Neural progenitor cell (in vitro differentiated cells): Measurements from ENCODE around the gene PDCD1LG2. TPM values are rescaled to one million over a fixed set of nuclear protein-coding genes. Genes with fewer than 3 reads are reported as not detected.

Experiments used
- DNase-seq: peaks from one replicate; pipeline ENCODE4 v3.0.0-alpha.2; 2016; ENCODE audit warnings: low spot score
- H2AFZ ChIP-seq: fragments of 200-600 bp; sonication (generic); replicated peaks from 2 replicates; pipeline ENCODE4 v1.6.1; 2016; ENCODE audit warnings: antibody characterized with exemption
- H3F3A ChIP-seq: fragments of 200-600 bp; sonication (generic); 2 replicates; pipeline ENCODE4 v1.6.1; 2016; ENCODE audit warnings: antibody characterized with exemption, low read depth
- H3K27ac ChIP-seq: fragments of 200-600 bp; sonication (generic); 2 replicates; pipeline ENCODE4 v1.5.1; 2016; ENCODE audit warnings: mild to moderate bottlenecking
- H3K27me3 ChIP-seq: fragments of 200-600 bp; sonication (generic); 2 replicates; pipeline ENCODE4 v1.6.1; 2016; ENCODE audit warnings: mild to moderate bottlenecking, moderate library complexity
- H3K36me3 ChIP-seq: fragments of 200-600 bp; sonication (generic); 2 replicates; pipeline ENCODE4 v1.5.1; 2016
- H3K4me1 ChIP-seq: fragments of 200-600 bp; sonication (generic); 2 replicates; pipeline ENCODE4 v1.6.1; 2016; ENCODE audit warnings: mixed run types
- H3K4me2 ChIP-seq: fragments of 200-600 bp; sonication (generic); 2 replicates; pipeline ENCODE4 v1.6.1; 2016
- H3K4me3 ChIP-seq: fragments of 200-600 bp; sonication (generic); 2 replicates; pipeline ENCODE4 v1.5.1; 2016
- H3K79me2 ChIP-seq: fragments of 200-600 bp; sonication (generic); 2 replicates; pipeline ENCODE4 v1.6.1; 2016; ENCODE audit warnings: low read depth
- H3K9ac ChIP-seq: fragments of 200-600 bp; sonication (generic); 2 replicates; pipeline ENCODE4 v1.6.1; 2016
- H3K9me3 ChIP-seq: fragments of 200-600 bp; sonication (generic); 2 replicates; pipeline ENCODE4 v1.5.1; 2016; ENCODE audit warnings: low read depth
- H4K20me1 ChIP-seq: fragments of 200-600 bp; sonication (generic); 2 replicates; pipeline ENCODE4 v1.6.1; 2016; ENCODE audit warnings: low read depth
- H3K27ac Mint-ChIP-seq: 3 replicates; pipeline ENCODE4 v1.8.0; 2021; ENCODE audit warnings: mixed read lengths
- H3K27me3 Mint-ChIP-seq: 2 replicates; pipeline ENCODE4 v1.8.0; 2022; ENCODE audit warnings: low read depth, mild to moderate bottlenecking, inconsistent platforms, moderate library complexity, mixed read lengths; ENCODE audit not compliant: insufficient read depth
- H3K36me3 Mint-ChIP-seq: 3 replicates; pipeline ENCODE4 v1.8.0; 2021; ENCODE audit warnings: mixed read lengths
- H3K4me1 Mint-ChIP-seq: 3 replicates; pipeline ENCODE4 v1.8.0; 2021; ENCODE audit warnings: mixed read lengths
- H3K4me3 Mint-ChIP-seq: 3 replicates; pipeline ENCODE4 v1.8.0; 2021; ENCODE audit warnings: mild to moderate bottlenecking, moderate library complexity, mixed read lengths
- H3K9me3 Mint-ChIP-seq: 3 replicates; pipeline ENCODE4 v1.8.0; 2020; ENCODE audit warnings: mixed read lengths
- EZH2 ChIP-seq: fragments of 200-600 bp; sonication (generic); IDR thresholded peaks from 2 replicates; pipeline ENCODE4 v1.6.1; 2017; ENCODE audit warnings: antibody characterized with exemption, mild to moderate bottlenecking, moderate library complexity
- EZH2phosphoT487 ChIP-seq: fragments of 200-600 bp; sonication (generic); IDR thresholded peaks from 2 replicates; pipeline ENCODE4 v1.6.1; 2017; ENCODE audit warnings: antibody characterized with exemption
- total RNA-seq: library from RNA; depleted of rRNA; stranded (reverse); fragments of >200 nt; gene quantifications from 2 replicates; pipeline ENCODE4 v1.2.3, GENCODE V29; 2015; ENCODE audit warnings: low replicate concordance
- TF ChIP-seq, protein P1 (sequence below): fragments of 200-600 bp; sonication (generic); IDR thresholded peaks from 2 replicates; pipeline ENCODE4 v1.5.1; 2017; ENCODE audit warnings: antibody characterized with exemption, mild to moderate bottlenecking

Gene PDCD1LG2
- total RNA-seq, 1 donor from 2014 or later: not detected

GRCh38 chr9:5499157-5499556 lies 11.2 kb upstream of the PDCD1LG2 start:
- Histone ChIP-seq H2AFZ (no peak overlapping the region), H3K4me3 (no peak overlapping the region), H3K9me3 (no peaks in the 10 kb centered on the region), H3K79me2 (no peaks in the 10 kb centered on the region), H3K4me1 (no peaks in the 10 kb centered on the region), H4K20me1 (no peaks in the 10 kb centered on the region), H3K27ac (no peak overlapping the region), H3K36me3 (no peaks in the 10 kb centered on the region), H3K4me2 (no peak overlapping the region), H3F3A (no peaks in the 10 kb centered on the region), H3K9ac (no peak overlapping the region), H3K27me3 (no peaks in the 10 kb centered on the region)
- Mint-ChIP-seq H3K27me3 (no peaks in the 10 kb centered on the region), H3K4me1 (no peaks in the 10 kb centered on the region), H3K27ac (no peak overlapping the region), H3K9me3 (no peaks in the 10 kb centered on the region), H3K36me3 (no peaks in the 10 kb centered on the region), H3K4me3 (no peak overlapping the region)
- no peak for DNase-seq
- no peak for TF ChIP-seq EZH2
- TF ChIP-seq, protein P1, sequence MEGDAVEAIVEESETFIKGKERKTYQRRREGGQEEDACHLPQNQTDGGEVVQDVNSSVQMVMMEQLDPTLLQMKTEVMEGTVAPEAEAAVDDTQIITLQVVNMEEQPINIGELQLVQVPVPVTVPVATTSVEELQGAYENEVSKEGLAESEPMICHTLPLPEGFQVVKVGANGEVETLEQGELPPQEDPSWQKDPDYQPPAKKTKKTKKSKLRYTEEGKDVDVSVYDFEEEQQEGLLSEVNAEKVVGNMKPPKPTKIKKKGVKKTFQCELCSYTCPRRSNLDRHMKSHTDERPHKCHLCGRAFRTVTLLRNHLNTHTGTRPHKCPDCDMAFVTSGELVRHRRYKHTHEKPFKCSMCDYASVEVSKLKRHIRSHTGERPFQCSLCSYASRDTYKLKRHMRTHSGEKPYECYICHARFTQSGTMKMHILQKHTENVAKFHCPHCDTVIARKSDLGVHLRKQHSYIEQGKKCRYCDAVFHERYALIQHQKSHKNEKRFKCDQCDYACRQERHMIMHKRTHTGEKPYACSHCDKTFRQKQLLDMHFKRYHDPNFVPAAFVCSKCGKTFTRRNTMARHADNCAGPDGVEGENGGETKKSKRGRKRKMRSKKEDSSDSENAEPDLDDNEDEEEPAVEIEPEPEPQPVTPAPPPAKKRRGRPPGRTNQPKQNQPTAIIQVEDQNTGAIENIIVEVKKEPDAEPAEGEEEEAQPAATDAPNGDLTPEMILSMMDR: no peak
- no peak for TF ChIP-seq EZH2phosphoT487

DNA sequence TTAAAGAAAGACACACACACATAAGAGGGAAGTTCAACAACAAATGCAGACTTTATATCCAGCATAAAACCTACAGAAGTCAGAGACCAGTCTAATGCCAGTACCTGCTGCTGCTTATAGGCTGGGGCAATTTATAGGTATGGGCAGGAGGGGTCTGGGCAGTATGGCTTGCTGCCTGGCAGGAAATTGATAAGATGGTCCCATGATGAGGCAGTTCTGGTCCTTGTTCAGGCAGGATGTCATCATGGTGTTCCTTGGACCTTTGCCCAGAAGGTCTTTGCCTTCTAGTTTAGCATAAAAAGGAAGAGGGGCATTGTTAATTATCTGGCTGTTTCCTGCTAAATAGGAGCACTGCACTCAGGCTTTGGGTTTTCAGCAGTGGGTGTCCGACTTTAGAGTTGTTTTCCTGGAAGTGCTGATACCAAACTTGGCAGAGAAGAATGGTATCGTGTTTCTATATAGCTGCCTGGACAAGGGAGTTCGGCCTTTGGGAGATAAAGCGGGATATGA lies 10.4 kb upstream of the PDCD1LG2 start:
- H3K4me1 Mint-ChIP-seq: no peaks in the 10 kb centered on the region
- TF ChIP-seq EZH2: no peak
- TF ChIP-seq, protein P1: no peak
- no peak for TF ChIP-seq EZH2phosphoT487
- Histone ChIP-seq H3K4me2 (no peak overlapping the region), H3K4me3 (no peak overlapping the region), H4K20me1 (no peaks in the 10 kb centered on the region), H3K36me3 (no peaks in the 10 kb centered on the region), H3K9me3 (no peaks in the 10 kb centered on the region), H3K4me1 (no peaks in the 10 kb centered on the region), H3K27ac (no peak overlapping the region), H3K79me2 (no peaks in the 10 kb centered on the region), H3F3A (no peaks in the 10 kb centered on the region), H3K27me3 (no peaks in the 10 kb centered on the region), H2AFZ (no peak overlapping the region), H3K9ac (no peak overlapping the region)
- no peak overlapping the region for H3K4me3 Mint-ChIP-seq
- H3K27me3 Mint-ChIP-seq: no peaks in the 10 kb centered on the region
- H3K27ac Mint-ChIP-seq: no peak overlapping the region
- no peak for DNase-seq
- no peaks in the 10 kb centered on the region for H3K9me3 Mint-ChIP-seq
- H3K36me3 Mint-ChIP-seq: no peaks in the 10 kb centered on the region

DNA sequence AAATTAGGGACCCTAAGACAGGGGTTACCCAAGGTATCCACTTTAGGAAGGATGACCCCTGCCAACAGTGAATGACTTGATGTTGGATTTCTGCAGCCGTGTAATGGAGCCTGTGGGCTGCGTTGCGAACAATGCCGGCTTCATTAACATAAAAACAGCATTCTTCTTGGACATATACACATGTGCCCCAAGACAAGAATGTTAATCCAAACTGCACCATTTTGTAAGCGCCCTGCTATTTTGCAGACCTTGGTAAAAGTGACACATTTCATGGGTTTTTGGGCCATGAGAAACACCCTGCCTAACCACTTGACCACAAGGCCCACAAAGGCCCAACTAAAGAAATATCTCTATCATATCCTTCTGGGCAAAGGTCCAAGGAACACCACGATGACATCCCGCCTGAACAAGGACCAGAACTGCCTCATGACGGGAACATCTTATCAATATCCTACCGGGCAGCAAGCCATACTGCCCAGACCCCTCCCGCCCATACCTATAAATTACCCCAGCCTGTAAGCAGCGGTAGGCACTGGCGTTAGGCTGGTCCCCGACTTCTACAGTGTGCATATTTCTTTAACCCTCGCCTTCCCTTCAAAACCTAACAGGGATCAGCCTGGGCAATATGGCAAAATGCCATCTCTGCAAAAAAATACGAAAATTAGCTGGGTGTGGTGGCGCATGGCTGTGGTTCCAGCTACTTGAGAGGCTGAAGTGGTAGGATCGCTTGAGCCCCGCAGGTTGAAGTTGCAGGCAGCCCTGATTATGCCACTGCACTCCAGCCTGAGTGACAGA lies 9.7 kb upstream of the PDCD1LG2 start:
- no peaks in the 10 kb centered on the region for H3K36me3 ChIP-seq
- H3K4me1 ChIP-seq: no peaks in the 10 kb centered on the region
- Mint-ChIP-seq H3K4me3 (no peak overlapping the region), H3K9me3 (no peaks in the 10 kb centered on the region), H3K27me3 (no peaks in the 10 kb centered on the region), H3K4me1 (no peaks in the 10 kb centered on the region), H3K27ac (no peak overlapping the region), H3K36me3 (no peaks in the 10 kb centered on the region)
- no peaks in the 10 kb centered on the region for H3F3A ChIP-seq
- H3K9me3 ChIP-seq: no peaks in the 10 kb centered on the region
- DNase-seq: no peak
- no peaks in the 10 kb centered on the region for H3K27me3 ChIP-seq
- no peaks in the 10 kb centered on the region for H3K79me2 ChIP-seq
- no peak overlapping the region for H3K4me3 ChIP-seq
- H3K27ac ChIP-seq: no peak overlapping the region
- H3K9ac ChIP-seq: no peak overlapping the region
- H2AFZ ChIP-seq: no peak overlapping the region
- no peaks in the 10 kb centered on the region for H4K20me1 ChIP-seq
- TF ChIP-seq, protein P1: no peak
- no peak overlapping the region for H3K4me2 ChIP-seq
